Mesenchymal stem cell (in vitro differentiated cells and primary cell): ENCODE data around the gene SERPINE1.

Source experiments
- DNase-seq: peaks from one replicate; pipeline ENCODE4 v3.0.0-alpha.2; 2013
- H2AFZ ChIP-seq: one replicate; pipeline ENCODE4 v1.6.1; 2013; ENCODE audit warnings: low read depth, mild to moderate bottlenecking, control low read depth, inconsistent platforms, low read length, moderate library complexity
- H2AK5ac ChIP-seq: 2 replicates; pipeline ENCODE4 v1.6.1; 2013; ENCODE audit warnings: low read length, moderate library complexity, mild to moderate bottlenecking, inconsistent platforms; ENCODE audit not compliant: severe bottlenecking
- H2BK120ac ChIP-seq: one replicate; pipeline ENCODE4 v1.6.1; 2013; ENCODE audit warnings: low read depth, mild to moderate bottlenecking, inconsistent platforms, low read length, moderate library complexity
- H2BK12ac ChIP-seq, 2 experiments: one replicate each; pipeline ENCODE4 v1.6.1; 2013; ENCODE audit warnings: inconsistent platforms in 2 of 2, low read length in 2 of 2, mild to moderate bottlenecking in 2 of 2, moderate library complexity in 2 of 2, control low read depth in 1 of 2
- H2BK15ac ChIP-seq: one replicate; pipeline ENCODE4 v1.6.1; 2013; ENCODE audit warnings: mild to moderate bottlenecking, low read depth, inconsistent platforms; ENCODE audit not compliant: poor library complexity, severe bottlenecking
- H2BK5ac ChIP-seq: 2 replicates; pipeline ENCODE4 v1.6.1; 2013; ENCODE audit warnings: low read depth, mild to moderate bottlenecking, low read length, control low read depth, inconsistent platforms; ENCODE audit not compliant: poor library complexity, severe bottlenecking
- H3K14ac ChIP-seq, 2 experiments: one replicate each; pipeline ENCODE4 v1.6.1; 2013; ENCODE audit warnings: inconsistent platforms in 2 of 2, low read length in 2 of 2, control low read depth in 1 of 2, mild to moderate bottlenecking in 1 of 2, moderate library complexity in 1 of 2
- H3K18ac ChIP-seq, 2 experiments: one replicate each; pipeline ENCODE4 v1.6.1; 2013; ENCODE audit warnings: inconsistent platforms in 2 of 2, low read length in 2 of 2, control low read depth in 1 of 2, low read depth in 1 of 2, mild to moderate bottlenecking in 1 of 2
- H3K23ac ChIP-seq, 2 experiments: one replicate each; pipeline ENCODE4 v1.6.1; 2013; ENCODE audit warnings: inconsistent platforms in 2 of 2, low read length in 2 of 2, mild to moderate bottlenecking in 2 of 2, moderate library complexity in 2 of 2, control low read depth in 1 of 2
- H3K27ac ChIP-seq: 2 replicates; pipeline ENCODE4 v1.5.1; 2013; ENCODE audit warnings: mild to moderate bottlenecking, moderate library complexity, low read length, control low read depth, inconsistent platforms; ENCODE audit not compliant: poor library complexity, severe bottlenecking
- H3K27me3 ChIP-seq, 2 experiments: 2 replicates each; pipeline versions ENCODE4 v1.6.1 to v1.7.0; 2013; ENCODE audit warnings: low read length in 2 of 2, mild to moderate bottlenecking in 2 of 2, moderate library complexity in 2 of 2, control low read depth in 1 of 2, inconsistent platforms in 1 of 2; ENCODE audit not compliant: control insufficient read depth in 1 of 2, insufficient read depth in 1 of 2
- H3K36me3 ChIP-seq, 2 experiments: 2 replicates each; pipeline versions ENCODE4 v1.6.1 to v1.7.0; 2013; ENCODE audit warnings: low read length in 2 of 2, control low read depth in 1 of 2, inconsistent platforms in 1 of 2, low read depth in 1 of 2, mild to moderate bottlenecking in 1 of 2; ENCODE audit not compliant: insufficient read depth in 2 of 2, control insufficient read depth in 1 of 2
- H3K4ac ChIP-seq, 2 experiments: one replicate each; pipeline ENCODE4 v1.6.1; 2013; ENCODE audit warnings: inconsistent platforms in 2 of 2, low read length in 2 of 2, mild to moderate bottlenecking in 2 of 2, moderate library complexity in 2 of 2, control low read depth in 1 of 2, low read depth in 1 of 2
- H3K4me1 ChIP-seq: 2 replicates; pipeline ENCODE4 v1.6.1; 2013; ENCODE audit warnings: low read depth, low read length, control low read depth; ENCODE audit not compliant: control insufficient read depth, insufficient read depth
- H3K4me2 ChIP-seq: 2 replicates; pipeline ENCODE4 v1.6.1; 2013; ENCODE audit warnings: low read length, mild to moderate bottlenecking, inconsistent platforms; ENCODE audit not compliant: poor library complexity, severe bottlenecking
- H3K4me3 ChIP-seq, 2 experiments: 2 replicates each; pipeline versions ENCODE4 v1.5.1 to v1.7.0; 2013; ENCODE audit warnings: low read length in 2 of 2, mild to moderate bottlenecking in 2 of 2, control low read depth in 1 of 2, low read depth in 1 of 2; ENCODE audit not compliant: insufficient read depth in 1 of 2
- H3K79me1 ChIP-seq: replicated peaks from 2 replicates; pipeline ENCODE4 v1.6.1; 2013; ENCODE audit warnings: mild to moderate bottlenecking, control low read depth, low read length, inconsistent platforms; ENCODE audit not compliant: poor library complexity, severe bottlenecking
- H3K9ac ChIP-seq: 2 replicates; pipeline ENCODE4 v1.7.0; 2013; ENCODE audit warnings: mild to moderate bottlenecking, low read length, moderate library complexity
- H3K9me3 ChIP-seq: 2 replicates; pipeline ENCODE4 v1.7.0; 2013; ENCODE audit warnings: mild to moderate bottlenecking, low read length; ENCODE audit not compliant: control insufficient read depth
- H4K8ac ChIP-seq: one replicate; pipeline ENCODE4 v1.6.1; 2013; ENCODE audit warnings: inconsistent platforms, mild to moderate bottlenecking, low read length, moderate library complexity
- H4K91ac ChIP-seq: one replicate; pipeline ENCODE4 v1.6.1; 2013; ENCODE audit warnings: mild to moderate bottlenecking, low read length, inconsistent platforms
- WGBS: methylation state at CpG from one replicate; pipeline ENCODE4 v1.1.7; 2013; ENCODE audit warnings: mixed read lengths; 5-methylcytosine and 5-hydroxymethylcytosine counted together

SERPINE1 gene

GRCh38 chr7:101169110-101169837 is 42.4 kb downstream of the SERPINE1 start:
- Histone ChIP-seq H3K23ac (no peak overlapping the region), H3K27ac (no peak overlapping the region), H2BK15ac (no peak overlapping the region), H3K4ac (no peak overlapping the region), H4K91ac (no peak overlapping the region), H2BK5ac (no peak overlapping the region), H3K27me3 (peaks cover 92 to 94% of the 10 kb centered on the region in 2 experiments), H3K4me2 (peak overlapping the region; percentile 6), H2BK120ac (no peak overlapping the region), H3K4me1 (peaks cover 60% of the 10 kb centered on the region), H3K9ac (no peak overlapping the region), H3K18ac (no peak overlapping the region), H2BK12ac (no peak overlapping the region), H3K79me1 (no peaks in the 10 kb centered on the region), H3K9me3 (no peaks in the 10 kb centered on the region), H2AFZ (no peak overlapping the region), H3K4me3 (peak overlapping the region in 1 of 2 experiments; percentile 9), H3K36me3 (no peaks in the 10 kb centered on the region), H2AK5ac (no peak overlapping the region), H3K14ac (no peak overlapping the region), H4K8ac (no peak overlapping the region)
- WGBS = 2% methylated on average over 13 of the region's 18 CpGs
- no peak for DNase-seq

- Histone ChIP-seq H2BK15ac (no peak overlapping the region), H2AK5ac (no peak overlapping the region), H2BK5ac (no peak overlapping the region), H3K23ac (no peak overlapping the region), H2AFZ (no peak overlapping the region), H3K18ac (no peak overlapping the region), H3K79me1 (no peaks in the 10 kb centered on the region), H3K4ac (no peak overlapping the region), H2BK12ac (no peak overlapping the region), H3K27me3 (peaks cover 92 to 96% of the 10 kb centered on the region in 2 experiments), H3K9ac (no peak overlapping the region), H4K8ac (no peak overlapping the region), H3K4me2 (peak overlapping the region; percentile 6), H3K14ac (no peak overlapping the region), H2BK120ac (no peak overlapping the region), H3K4me3 (peak overlapping the region in 1 of 2 experiments; percentile 9), H3K27ac (no peak overlapping the region), H3K9me3 (no peaks in the 10 kb centered on the region), H3K4me1 (peaks cover 55% of the 10 kb centered on the region), H4K91ac (no peak overlapping the region), H3K36me3 (no peaks in the 10 kb centered on the region)
- 3% methylated on average over 31 of the region's 33 CpGs for WGBS
- DNase-seq = peak; percentile 65
These were observed 43.1 kb downstream of the SERPINE1 start for GRCh38 chr7:101169838-101170551.

GRCh38 chr7:101170617-101171441 is 43.9 kb downstream of the SERPINE1 start:
- H2BK15ac ChIP-seq = no peak overlapping the region
- no peak overlapping the region for H3K27ac ChIP-seq
- no peak overlapping the region for H2BK5ac ChIP-seq
- DNase-seq = no peak
- no peak overlapping the region for H2AFZ ChIP-seq
- no peak overlapping the region for H4K91ac ChIP-seq
- H3K23ac ChIP-seq = no peak overlapping the region
- H3K14ac ChIP-seq = no peak overlapping the region
- no peak overlapping the region for H4K8ac ChIP-seq
- no peak overlapping the region for H3K4me2 ChIP-seq
- no peak overlapping the region for H2BK12ac ChIP-seq
- peaks cover 94 to 100% of the 10 kb centered on the region in 2 experiments for H3K27me3 ChIP-seq
- H3K9me3 ChIP-seq = no peaks in the 10 kb centered on the region
- no peak overlapping the region for H3K4ac ChIP-seq
- H3K4me3 ChIP-seq = no peak overlapping the region
- no peak overlapping the region for H3K18ac ChIP-seq
- no peak overlapping the region for H2BK120ac ChIP-seq
- H3K9ac ChIP-seq = no peak overlapping the region
- H3K4me1 ChIP-seq = peaks cover 47% of the 10 kb centered on the region
- no peaks in the 10 kb centered on the region for H3K36me3 ChIP-seq
- no peaks in the 10 kb centered on the region for H3K79me1 ChIP-seq
- 9% methylated on average over 16 of the region's 17 CpGs for WGBS
- H2AK5ac ChIP-seq = no peak overlapping the region

GRCh38 chr7:101171442-101171837 is 44.5 kb downstream of the SERPINE1 start:
- Histone ChIP-seq H3K14ac (no peak overlapping the region), H3K4me1 (peaks cover 41% of the 10 kb centered on the region), H2BK12ac (no peak overlapping the region), H3K9me3 (no peaks in the 10 kb centered on the region), H2BK5ac (no peak overlapping the region), H3K23ac (no peak overlapping the region), H2BK15ac (no peak overlapping the region), H3K4me2 (no peak overlapping the region), H2AK5ac (no peak overlapping the region), H2BK120ac (no peak overlapping the region), H3K4ac (no peak overlapping the region), H2AFZ (no peak overlapping the region), H3K79me1 (no peaks in the 10 kb centered on the region), H3K27me3 (peaks cover 94 to 98% of the 10 kb centered on the region in 2 experiments), H3K18ac (no peak overlapping the region), H3K4me3 (no peak overlapping the region), H4K91ac (no peak overlapping the region), H3K9ac (no peak overlapping the region), H3K27ac (no peak overlapping the region), H4K8ac (no peak overlapping the region), H3K36me3 (no peaks in the 10 kb centered on the region)
- WGBS = 10% methylated on average over 2 of the region's 13 CpGs
- DNase-seq = no peak
